AML-193 (cell line): Measurements from ENCODE around the gene VTCN1.
A peak's percentile ranks its signal among the peaks of the same experiment; 100 is the strongest.
"Not testable (repeated sequence)": the region's sequence is repeated elsewhere in the genome, so short reads cannot be mapped to it uniquely, and the experiment has no call there.

ENCODE experiments used
- DNase-seq, 2 experiments: peaks; one replicate each; lab custom pipeline; 2025; lab: John Stamatoyannopoulos, UW

VTCN1 gene

DNA sequence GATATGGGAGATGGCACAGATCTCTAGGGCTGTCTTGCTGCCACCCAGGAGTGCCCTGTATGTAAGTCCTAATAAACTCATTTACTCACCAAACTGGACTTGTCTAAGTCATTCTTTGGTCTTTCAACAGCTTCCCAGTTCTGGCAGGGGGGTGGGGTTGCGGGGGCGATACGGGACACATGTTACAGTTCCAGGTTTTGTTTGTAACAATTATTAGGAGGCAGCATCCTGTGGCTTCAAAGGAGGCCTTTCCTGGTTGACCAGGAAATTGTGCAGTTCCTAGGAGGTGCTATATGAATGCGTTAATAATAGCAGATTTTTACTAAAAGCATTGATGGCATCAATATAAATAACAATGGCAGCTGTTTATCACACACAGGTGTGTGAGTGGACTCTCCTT, 46.5 kb downstream of the VTCN1 start:
- no peak for DNase-seq

DNA sequence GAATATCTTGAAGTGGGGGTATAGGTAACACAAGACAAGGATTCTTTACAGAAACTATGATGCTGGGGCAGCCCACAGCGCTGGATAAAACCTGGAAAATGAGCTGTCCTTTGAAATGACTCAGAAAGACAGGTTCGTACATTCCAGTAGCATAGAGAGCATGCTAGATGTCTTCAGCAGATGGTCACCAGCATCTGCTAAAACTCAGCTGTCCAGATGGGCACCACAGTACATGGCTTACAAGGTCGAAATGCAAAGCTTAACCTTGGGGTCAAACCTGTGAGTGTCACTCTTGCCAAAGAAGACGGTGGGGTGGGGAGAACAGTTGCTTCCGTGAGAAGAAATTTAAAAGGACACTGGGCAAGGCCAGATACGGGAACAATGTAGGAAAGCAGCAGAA, 47.9 kb downstream of the VTCN1 start:
- DNase-seq, result no peak

DNA sequence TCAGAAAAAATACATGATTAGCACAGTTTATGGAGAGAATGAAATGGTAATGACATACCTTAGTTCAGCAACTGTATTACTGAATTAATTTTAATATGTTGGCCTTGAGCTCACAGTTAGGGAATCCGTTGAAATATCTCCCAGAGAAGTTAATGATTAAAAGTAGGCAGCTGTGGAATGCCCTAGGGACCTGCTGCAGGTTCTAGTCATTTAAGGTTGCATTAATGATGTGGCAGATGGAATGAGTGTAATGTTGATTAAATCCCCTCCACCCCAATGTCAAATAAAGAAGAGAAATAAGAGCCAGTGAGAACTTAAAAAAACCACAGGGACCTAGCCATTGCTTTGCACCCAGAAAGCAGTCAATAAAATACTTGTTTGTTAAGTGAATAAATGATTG, 48.8 kb downstream of the VTCN1 start:
- DNase-seq, result no peak

DNA sequence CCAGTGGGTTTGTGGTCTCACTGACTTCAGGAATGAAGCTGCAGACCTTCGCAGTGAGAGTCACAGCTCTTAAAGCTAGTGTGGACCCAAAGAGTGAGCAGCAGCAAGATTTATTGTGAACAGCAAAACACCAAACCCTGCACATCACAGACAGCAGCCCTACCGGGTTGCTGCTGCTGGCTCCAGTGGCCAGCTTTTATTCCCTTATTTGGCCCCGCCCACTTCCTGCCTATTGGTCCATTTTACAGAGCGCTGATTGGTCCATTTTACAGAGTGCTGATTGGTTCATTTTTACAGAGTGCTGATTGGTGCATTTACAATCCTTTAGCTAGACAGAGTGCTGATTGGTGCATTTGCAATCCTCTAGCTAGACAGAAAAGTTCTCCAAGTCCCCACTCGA, 59.4 kb downstream of the VTCN1 start:
- DNase-seq, result not testable (repeated sequence)

DNA sequence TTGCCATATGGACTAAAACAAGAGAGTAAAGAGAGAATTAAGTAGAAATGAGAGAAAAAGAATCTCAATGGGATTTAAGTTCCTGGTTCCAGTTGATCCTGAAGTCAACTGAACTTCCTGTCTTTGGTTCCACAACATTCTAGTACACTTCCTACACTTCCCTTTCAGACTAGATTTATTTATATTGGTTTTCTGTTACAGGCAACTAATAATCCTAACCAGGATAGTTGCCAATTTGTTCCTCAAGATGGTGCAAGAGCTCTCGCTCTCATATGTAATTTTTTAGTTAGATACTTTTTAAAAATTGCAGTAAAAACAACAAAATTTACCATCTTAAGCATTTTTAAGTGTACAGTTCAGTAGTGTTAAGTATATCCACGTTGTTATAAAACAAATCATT, 60.4 kb downstream of the VTCN1 start:
- no peak for DNase-seq

DNA sequence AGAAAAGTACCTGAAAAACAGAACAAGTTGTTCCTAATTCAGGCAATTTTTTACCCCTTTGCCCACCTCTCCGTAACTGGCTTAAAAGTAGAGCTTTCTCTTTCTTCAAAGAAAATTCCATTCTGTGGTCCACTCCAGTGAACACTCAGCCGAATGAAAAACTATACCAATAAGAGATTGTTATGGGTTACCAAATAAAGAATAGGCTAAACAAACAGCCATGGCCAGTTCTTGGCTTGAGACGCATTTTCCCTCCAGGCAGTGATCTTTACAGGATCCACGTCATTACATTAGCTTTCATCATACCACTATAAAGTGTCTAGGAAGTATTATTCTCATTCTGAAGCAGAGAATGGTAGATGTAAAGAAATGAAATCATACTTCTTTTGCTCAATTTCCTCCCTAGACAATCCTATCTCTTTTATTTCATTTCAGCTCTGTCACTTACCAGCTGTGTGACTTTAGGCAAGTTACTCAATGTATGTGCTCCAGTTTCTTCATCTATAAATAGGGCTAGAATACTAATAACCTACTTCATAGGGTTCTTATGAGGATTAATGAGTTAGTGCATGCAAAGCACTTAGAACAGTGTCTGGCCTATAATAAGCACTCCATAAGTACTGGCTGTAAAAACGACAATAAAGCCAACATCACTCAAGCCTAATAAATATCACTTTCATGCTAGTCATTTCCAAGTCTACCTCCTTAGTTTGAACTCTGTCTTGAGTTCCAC, 62.7 kb downstream of the VTCN1 start:
- no peak for DNase-seq

DNA sequence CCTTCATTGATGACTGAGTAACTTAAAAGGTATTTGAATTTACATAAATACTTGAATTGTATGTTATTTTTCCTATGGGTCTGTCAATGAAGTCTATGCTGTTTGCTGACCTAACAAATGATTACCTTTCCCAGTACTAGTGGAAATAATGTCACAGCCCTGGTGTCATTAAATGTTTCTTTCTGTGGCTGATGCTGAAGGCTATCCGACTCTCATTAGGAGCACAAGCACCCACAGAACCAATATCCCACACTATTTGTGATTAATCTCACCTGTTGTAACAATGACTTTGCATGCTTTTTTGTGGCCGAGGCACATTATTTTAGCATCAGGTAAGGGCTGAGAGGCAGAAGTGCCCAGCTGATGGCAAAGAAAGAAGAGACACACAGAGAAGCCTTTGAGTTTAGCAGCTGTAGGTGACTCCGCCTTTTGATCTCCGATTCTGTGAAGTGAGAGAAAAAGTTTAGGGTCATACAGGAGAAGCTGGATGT, 63.3 kb downstream of the VTCN1 start:
- no peak for DNase-seq

DNA sequence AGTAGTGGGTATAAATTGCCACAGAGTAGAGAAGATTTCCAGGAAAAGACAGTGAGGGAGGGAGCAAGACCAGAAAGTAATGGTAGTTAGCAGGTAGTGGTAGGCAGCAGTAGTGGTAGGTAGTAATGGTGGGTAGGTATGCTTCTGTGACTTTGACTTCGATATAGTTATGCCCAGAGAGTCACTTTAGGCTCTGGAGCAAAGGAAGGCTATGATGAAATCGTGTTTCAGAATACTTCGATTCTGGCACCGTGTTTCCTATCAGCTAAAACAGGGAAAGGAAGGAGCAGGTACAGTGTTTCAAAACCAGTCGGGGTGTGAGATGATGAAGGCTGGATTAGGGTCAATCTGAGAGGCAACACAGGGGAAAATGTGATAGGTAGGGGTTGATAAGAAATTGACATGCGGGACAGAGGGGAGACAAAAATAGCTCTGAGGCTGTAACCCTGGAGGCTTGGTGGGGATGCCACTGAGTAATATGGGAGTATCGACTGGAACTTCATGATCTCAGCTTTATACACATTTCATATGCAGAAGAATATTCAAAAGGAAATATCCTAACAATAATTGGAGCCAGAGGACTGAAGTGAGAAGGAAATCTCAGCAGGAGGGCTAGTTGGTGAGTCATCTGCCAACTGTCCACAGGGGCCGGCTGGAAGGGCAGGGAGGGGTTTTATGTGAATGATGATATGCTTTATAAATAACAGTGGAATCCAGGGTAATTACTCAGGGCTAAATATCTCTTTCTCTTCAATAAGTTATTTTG, 64.0 kb downstream of the VTCN1 start:
- DNase-seq, result no peak

DNA sequence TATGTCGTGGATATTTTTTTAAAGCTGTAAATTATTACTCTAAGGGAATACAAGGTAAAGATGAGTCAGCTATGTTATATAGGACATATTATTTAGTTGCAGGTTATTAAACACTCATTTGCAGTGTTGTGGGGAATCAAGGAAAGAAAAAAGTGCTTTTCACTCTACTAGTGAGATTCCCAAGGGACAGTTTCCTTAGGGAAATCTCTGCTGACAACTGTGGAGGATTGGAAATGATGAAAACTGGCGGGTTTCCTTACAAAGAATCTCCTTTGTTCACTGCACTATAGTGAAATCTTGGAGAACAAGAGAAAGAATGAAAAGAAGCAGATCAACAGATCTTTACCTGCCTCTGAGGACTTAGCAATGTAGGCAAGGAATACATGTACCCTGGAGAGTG, 64.7 kb downstream of the VTCN1 start:
- no peak for DNase-seq

DNA sequence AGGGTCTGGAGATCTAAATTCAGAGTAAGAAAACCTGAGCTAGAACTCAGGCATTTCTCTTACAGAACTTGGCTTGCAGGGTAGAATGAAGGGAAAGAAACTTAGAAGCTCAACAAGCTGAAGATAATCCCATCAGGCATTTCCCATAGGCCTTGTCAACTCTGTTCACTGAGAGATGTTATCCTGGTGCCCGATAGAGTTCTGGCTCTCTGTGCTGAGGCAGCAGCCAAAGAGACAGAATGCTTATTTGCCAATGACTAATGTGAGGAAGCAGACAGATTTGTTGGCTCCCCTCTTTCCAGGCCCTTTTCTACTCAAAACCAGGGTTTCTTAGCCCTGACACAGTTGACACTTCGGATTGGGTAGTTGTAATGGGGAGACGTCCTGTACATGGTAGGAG, 66.9 kb downstream of the VTCN1 start:
- no peak for DNase-seq

DNA sequence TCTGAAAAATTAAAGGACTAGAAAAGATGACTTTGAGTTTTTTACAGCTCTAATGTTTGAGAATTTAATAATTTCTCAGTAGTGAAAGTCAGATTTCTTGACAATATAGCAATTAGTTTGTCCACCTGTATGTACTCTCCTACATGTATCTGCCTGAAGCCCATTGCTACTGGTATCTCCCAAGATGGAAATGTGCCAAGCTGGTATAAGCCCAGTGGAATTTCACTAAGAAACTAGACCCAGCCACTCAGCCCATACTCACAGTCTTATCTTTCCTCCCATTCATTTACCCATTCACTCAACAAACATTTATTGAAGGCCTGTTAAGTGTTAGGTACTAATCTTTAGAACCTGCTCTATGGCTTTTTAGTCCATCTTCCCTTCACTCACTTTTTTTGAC, 67.6 kb downstream of the VTCN1 start:
- DNase-seq, result no peak

DNA sequence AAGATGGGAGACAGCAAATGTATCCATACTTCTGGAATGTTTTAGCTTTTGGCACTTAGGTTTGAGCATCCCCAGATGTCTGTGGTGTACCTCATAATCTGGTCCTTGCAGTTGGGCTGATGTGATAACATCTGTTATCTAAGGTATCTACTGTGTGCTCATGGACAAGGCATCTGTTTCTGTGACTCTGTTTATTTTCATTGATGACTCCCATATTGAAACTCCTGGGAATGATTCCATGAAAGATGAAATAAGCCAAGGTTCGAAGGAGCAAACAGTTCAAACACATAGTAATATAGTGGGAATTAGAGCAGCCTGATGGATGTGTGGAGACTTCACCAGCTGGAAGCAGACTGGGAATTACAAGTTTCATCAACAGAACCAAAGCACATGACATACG, 68.5 kb downstream of the VTCN1 start:
- no peak for DNase-seq

DNA sequence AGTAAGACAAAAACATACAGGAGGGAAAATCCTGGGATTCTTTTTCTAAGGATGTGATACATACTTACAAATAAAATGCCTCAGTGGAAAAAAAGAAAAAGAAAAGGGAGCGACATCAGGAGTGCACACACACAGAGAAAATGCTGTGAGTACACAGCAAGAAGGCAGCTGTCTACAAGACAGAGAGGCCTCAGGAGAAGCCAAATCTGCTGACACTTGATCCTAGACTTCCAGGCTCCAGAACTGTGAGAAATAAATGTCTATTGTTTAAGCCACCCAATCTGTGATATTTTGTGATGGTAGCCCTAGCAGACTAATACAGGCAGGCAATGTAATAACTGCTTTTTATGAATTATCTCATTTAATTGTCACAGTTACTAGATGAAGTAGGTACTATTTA, 72.2 kb downstream of the VTCN1 start:
- DNase-seq, result no peak

DNA sequence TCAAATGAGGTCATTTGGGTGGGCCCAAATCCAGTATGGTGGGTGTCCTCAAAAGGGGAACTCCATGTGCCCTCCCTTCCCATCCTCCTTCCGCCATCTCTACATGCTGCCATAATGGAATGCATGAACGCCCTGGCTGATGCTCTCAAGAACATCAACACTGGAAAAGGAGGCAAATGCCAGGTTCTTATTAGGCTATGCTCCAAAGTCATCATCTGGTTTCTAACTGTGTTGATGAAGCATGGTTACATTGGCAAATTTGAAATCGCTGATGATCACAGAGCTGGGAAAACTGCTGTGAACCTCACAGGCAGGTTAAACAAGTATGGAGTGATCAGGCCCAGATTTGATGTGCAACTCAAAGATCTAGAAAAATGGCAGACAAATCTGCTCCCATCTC, 72.6 kb downstream of the VTCN1 start:
- no peak for DNase-seq

DNA sequence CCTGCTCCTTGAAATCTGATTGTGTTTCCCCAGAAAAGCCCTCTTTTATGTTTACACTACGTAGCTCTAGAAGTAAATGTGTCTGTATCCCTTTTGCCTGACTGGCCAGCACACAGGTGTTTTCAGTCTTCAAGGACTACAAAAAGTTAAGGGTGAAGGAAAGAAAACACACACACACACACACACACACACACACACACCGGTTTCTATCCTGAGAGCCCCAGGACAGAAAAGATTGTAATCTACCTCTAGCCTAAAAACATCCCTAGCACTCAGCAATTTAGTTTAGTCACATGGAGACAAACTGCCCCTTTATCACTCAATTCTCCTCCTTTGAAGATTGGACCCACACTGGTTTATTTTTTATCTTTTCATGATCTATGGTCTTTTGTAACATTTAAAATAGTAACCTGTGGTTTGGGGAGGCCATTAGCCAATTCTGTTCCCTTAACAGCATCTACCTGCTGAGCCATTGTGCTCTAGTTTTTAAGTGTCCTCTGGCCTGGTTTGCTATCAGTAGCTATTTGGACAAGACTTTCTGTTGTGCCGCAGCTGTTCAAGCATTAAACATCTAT, 73.4 kb downstream of the VTCN1 start:
- no peak for DNase-seq

DNA sequence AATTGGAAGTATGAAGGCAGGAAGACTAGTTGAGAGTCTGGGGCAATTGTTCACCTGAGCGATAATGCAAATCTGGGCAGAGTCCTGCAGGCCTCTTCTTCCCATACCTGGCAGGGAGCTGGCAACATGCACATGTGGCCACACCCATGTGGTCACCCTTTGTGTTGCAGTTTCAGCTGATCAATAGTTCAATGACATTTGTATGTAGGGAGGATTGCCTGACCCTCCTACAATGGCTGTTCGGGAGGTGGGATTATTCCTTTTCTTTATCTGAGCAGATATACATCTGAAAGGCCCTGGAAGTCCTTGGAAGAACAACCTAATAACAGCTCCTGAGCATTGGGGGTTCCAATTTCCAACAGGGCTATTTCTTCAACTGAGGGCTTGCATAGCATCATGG, 74.0 kb downstream of the VTCN1 start:
- DNase-seq, result no peak

DNA sequence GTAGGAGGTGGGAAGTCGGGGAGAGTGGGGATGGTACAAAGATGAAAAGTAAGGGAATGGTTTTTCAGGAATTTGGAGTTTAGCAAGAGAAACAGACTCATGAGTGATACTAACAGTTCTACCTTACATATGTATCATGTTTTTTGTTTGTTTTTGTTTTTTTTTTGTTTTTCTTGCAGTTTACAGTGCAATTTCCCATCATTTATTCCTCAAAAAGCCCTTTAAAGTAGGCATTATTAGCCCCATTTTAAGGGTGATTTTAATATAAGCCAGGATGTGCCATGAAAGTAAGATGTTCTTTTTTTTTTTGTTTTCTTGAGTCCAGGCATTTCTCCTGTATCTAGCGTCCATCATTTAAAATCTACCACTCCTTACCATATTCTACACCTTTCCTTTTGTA, 75.4 kb downstream of the VTCN1 start:
- DNase-seq, result no peak

DNA sequence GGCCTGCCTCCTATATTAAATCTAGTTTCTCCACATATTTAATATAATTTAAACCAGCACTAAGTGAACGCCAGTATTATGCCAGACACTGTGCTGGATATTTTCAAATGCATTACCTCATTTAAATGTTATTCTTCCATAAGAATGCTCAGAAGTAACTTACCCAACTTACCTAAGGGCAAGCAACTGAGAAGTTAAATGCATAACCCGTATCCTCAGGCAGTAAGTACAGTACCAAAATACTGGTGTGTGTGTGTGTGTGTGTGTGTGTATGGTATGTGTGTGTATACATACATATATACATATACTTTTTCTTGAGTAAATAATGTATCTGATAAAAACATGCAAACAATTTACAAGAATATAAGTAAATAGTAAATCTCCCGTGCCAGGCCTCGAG, 80.2 kb downstream of the VTCN1 start:
- no peak for DNase-seq

DNA sequence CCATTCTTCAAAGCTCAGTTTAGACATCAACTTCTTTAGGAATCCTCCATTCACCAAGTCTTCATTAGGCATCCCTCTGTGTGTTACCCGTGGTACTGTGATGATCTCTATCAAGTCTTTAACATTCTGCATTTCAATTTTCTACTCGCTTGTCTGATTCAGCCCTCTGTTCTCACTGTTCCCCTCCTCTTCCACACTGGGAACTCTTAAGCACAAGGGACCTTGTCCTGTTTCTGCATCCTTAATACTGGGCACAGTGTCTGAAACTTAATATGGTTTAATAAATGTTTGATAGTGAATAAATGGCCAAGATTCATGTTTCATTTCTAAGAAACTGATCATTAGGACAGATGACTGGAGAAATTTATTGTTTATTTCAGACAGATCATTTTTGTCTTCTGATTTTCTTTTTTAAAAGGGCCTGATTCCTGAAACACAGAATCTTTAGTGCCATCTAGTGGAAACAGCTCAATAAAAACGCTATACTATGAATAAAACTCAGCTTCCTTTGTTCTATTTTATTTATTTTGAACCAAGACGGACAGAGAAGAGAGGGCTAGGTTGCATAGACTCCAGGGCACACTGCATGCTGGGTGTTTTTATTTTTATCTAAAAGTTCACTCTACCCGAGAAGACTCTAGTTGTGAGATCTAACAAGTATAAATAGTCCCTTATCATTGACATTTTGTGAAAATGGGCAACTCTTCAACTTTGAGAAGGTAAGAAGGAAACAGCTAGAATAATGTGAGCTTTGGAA, 82.2 kb downstream of the VTCN1 start:
- DNase-seq, result peak; percentile 40 to 61

DNA sequence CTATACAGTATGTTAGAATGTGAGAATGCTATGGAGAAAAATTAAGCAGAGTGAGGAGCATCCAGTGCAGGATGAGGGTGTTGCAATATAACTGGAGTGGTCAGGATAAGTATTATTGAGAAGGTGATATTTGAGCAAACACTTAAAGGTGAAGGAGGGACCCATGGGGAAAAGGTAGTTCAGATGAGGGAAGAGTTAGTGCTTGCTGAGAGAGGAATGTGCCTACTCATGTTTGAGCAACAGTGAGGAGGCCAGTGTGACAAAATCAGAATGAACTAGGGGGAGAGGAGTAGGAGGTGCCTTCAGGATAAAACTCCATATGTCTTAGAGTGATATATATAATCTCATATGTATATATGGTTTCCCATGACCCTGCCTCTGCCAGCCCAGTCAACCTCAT, 82.9 kb downstream of the VTCN1 start:
- no peak for DNase-seq

DNA sequence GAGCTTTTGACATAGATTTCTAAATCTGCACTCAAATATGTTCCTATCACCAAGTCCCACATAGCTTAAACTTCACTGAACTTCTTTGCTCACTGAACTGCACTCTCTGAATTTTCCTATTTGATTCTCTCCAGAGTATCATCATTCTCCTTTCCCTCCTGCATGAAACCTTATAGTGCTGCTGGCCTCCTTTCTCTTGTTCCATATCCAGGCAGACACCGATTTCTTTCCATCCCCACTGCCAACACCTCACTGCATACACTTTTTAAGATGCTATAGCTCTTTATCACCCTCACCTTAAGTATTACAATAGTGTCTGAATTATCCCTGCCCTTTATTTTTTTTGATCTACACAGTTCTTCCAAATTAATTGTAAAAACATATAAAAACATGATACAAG, 86.1 kb downstream of the VTCN1 start:
- no peak for DNase-seq

DNA sequence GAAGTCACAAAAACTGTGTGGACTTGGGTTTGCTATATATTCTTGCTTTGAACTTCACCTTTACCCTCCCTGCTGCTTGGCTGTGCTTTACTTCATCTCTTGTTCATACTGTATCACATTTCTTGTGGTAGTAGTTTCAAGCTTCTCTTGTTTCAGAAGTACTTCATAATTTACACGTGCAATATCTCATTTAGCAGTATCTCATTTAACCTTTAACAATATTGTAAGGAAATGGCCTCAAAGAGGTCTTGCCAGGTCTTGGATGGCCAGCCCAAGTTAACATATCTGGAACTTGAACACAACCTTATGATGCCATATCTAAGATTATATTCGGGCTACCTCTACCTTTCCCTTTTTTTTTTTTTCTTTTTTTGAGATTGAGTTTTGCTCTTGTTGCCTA, 87.5 kb downstream of the VTCN1 start:
- DNase-seq, result no peak
